ENCODE data around the gene CFAP20DC.
"Not testable (repeated sequence)": the region's sequence is repeated elsewhere in the genome, so short reads cannot be mapped to it uniquely, and the experiment has no call there.

The CFAP20DC gene

DNA sequence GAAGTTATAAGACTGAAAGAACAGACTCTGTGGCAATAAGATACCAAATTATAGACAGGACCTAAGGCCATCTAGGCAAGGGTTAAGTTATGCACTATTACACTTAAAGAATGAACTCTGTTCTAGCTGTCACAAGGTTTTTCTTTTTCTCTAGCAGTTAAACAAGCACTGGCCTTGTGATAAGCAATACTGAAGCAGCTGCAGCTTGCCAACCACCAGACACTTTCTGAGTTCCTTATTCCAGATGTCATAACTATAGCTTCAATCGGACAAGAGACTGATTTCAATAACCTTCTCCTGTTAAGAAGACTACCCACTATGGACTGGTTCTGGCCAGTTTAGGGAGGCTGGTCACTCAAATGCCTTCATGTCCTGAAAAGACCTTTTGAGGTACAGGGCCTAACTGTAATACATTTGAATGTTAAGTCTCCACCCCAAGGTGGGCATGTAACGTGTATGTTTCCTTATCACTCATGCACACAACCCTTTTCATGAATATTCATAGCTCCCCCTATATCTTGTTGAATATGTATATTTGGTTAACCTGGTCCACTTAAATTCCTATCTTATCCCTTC, 85.8 kb downstream of the CFAP20DC start:
- DNase-seq (ENCODE audit: low read depth in 2 of 2): no peak

DNA sequence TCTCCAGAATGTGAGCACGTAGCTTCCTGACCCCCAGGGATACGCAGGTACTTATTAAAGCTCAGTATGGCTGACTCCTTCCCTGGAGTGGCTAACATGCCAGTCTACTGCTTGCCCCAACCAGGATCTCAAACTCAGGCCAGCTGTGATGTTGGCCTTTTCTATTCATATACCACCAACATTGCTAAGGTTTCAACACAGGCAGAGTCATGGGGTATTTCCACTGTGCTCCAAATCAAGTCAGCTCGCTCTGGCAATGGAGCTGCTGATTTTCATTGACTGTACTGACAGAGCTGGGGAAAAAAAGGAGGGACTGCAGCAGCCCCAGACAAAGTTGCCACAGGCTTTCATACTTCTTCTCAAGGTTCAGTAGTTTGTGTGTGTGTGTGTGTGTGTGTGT, 87.0 kb downstream of the CFAP20DC start:
- no peak for DNase-seq (ENCODE audit: low read depth in 2 of 2)

DNA sequence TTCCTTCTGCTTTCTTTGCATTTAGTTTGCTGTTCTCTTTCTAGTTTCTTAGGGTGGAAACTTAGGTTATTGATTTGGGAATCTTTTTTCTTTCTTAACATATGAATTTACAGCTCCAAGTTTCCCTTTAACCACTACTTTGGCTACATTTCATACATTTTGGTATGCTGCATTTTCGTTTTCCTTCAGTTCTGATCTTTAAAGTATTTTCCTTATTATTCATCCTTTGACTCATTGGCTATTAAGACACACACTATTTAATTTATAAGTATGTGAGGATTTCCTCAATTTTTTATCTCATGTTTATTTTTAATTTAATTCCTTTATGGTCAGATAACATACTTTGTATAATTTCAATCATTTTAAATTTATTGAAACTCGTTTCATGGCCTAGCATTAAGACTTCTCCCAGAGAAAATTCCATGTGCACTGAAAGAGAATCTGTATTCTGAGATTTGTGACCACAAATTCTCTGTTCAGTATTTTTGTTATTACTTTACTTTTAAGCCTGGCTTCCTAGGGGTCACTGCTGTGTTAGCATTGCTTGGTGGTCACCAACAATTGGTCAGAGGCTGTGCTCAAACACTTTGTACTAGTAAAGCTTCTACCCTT, 87.7 kb downstream of the CFAP20DC start:
- DNase-seq (ENCODE audit: low read depth in 2 of 2): no peak

DNA sequence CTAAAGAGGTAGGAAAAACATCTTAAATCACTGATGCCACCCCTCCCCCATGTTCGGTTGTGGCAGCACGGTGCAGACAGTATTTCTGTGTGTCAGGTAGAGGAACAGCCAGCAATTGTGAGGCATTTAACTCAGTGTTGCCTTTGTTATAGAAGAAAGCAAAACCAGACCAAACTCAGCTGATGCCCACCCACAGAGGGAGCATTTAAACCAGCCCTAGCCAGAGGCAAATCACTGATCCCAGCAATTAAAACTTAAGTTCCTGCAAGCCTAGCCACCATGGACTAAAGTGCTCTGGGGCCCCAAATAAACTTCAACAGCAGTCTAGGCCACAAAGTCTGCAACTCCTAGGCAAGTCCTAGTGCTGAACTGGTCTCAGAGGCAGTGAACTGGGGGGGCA, 94.5 kb downstream of the CFAP20DC start:
- DNase-seq (ENCODE audit: low read depth in 2 of 2): no peak

DNA sequence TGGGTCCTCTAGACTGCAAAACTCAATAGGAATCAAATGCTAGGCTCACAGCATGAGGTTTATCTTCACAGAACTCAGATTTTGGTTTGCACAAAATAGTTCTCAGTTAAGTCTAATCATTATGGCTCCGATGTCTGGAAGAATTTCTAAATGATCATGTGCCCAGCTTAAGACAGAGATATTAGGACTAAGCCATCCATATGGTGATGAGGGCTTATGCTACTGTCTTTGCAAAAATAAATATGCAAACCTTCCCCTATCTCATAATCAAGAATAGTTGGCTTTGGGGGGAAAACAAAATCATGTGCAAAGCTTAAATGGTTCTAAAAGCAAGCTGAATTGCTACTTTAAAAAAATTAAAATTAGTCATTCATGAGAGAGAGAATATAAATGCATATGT, 96.5 kb downstream of the CFAP20DC start:
- DNase-seq (ENCODE audit: low read depth in 2 of 2): no peak

DNA sequence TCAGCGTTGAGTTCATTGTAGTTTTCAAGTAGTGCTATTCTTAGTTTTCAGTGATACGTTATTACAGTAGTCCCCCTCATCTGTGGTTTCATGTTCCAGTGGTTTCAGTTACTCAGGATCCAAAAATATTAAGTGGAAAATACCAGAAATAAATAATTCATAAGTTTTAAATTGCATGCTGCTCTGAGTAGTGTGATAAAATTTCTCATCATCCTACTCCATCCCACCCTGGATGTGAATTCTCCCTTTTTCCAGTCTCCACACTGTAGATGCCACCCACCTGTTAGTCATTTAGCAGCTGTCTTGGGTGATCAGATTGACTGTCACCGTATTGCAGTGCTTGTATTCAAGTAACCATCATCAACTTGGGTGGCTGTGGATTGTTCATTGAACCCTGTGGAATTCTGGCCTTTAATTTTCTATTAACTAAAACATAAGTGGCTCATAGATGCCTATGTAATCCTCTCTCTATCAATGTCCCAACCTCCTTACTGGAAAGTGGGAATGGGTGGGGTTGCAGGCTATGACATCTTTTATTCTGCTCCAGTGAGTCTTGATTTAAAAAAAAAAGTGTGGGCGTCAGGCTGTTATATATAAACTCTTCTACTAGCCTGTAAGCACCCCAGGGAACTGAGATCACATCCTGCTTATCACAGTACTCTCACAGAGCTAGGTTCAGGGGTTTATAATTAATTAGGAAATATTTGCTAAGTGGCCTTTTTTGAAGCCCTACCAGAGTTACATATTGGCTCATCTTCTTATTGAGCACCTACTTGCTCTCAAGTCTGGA, 97.5 kb downstream of the CFAP20DC start:
- DNase-seq (ENCODE audit: low read depth in 2 of 2): no peak

DNA sequence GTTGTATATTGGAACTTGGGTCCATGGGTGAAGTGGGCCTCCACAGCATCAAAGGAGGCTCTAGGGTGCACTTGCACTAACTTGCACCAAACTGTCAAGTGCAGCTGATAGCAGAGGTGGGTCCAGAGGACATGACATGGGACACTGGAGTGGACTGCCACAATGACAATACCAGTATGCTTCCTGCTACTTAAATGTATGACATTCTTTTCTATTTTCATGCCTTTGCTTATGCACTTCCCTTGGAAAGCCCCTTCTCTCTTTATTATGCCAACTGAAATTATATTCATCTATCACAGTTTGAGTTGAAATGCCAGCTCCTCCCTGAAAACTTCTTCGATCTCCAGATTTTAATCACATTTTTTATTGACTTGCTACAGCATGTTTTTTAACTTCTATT, 101.8 kb downstream of the CFAP20DC start:
- no peak for DNase-seq (ENCODE audit: low read depth in 2 of 2)

DNA sequence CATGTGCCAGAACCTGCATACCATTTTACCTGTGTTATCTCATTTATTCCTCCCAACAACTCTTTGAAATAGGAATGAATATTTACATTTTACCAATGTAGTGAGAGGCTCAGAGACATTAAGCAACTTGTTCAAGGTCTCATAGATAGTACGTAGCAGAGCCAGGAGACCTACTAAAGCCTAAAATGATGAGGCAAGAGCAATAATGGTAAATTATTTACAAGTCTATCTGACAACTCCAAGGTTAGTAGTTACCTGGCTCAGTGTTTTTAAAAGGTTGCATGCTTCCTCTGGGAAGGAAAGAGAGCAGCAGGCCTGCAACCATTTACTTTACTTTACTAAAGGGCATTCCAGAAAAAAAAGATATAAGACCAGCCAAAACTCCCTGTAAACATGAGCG, 103.0 kb downstream of the CFAP20DC start:
- DNase-seq (ENCODE audit: low read depth in 2 of 2): no peak

DNA sequence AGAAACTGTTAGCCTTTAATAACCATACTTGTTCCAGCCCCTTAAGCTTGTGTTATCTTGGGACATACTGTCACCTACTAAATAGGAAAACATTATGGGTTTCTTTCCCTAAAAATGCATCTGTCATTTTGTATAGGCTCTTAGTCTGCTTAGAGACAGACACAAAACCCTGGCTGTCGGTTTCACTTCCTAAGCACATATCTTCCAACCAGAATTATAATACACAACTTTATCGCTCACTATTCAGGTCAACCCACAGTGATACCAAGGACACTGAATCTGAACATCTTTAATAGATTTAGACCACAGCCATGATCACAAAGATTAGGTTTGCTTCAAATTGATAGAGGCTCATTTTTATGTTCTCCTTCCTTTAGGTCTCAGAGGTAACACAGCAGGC, 111.8 kb downstream of the CFAP20DC start:
- no peak for DNase-seq (ENCODE audit: low read depth in 2 of 2)

DNA sequence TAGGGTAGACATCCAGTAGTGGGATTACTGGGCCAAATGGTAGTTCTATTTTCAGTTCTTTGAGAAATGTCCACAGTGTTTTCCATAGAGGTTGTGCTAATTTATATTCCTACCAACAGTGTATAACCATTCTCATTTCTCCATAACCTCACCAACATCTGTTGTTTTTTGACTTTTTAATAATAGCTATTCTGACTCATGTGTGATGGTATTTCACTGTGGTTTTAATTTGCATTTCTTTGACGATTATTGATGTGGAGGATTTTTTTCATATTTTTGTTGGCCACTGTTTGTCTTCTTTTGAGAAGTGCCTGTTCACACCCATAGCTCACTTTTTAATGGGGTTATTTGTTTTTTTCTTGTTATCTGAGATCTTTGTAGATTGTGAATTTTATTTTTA, 125.2 kb downstream of the CFAP20DC start:
- DNase-seq (ENCODE audit: low read depth in 2 of 2): no peak

DNA sequence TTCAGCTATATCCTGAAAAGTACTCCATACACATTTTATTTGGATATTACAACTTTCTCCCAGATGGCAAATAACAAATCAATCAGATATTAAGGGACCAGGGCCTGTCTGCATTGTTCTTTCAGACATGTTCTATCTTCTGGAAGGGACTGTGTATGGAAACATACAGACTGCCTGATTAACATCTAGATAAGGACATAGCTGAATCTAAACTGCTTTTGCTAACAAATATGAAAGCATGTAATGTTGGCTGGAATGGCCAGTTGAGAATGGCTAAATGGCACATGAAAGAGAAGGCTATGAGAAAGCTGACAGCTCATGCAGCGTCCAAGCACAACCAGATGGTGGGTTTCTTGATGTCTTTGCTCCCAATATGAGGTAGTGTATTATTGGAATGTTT, 149.4 kb downstream of the CFAP20DC start:
- DNase-seq (ENCODE audit: low read depth in 2 of 2): no peak

DNA sequence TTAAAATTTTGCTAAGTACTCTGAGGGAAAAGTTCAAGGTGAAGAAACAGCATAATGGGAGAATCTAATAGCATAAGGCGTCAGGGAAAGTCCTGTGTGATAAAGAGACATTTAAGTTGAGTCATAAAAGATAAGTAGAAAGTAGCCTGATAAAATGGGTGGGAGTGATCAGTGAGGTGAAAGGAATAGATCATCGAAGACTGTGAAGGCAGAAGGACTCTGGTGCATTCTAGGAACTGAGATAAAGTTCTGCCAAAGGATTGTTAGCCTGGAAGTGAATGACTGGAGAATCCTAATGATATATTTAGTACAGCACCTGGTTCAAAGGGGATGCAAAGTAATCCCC, 149.9 kb downstream of the CFAP20DC start:
- DNase-seq (ENCODE audit: low read depth in 2 of 2): no peak

DNA sequence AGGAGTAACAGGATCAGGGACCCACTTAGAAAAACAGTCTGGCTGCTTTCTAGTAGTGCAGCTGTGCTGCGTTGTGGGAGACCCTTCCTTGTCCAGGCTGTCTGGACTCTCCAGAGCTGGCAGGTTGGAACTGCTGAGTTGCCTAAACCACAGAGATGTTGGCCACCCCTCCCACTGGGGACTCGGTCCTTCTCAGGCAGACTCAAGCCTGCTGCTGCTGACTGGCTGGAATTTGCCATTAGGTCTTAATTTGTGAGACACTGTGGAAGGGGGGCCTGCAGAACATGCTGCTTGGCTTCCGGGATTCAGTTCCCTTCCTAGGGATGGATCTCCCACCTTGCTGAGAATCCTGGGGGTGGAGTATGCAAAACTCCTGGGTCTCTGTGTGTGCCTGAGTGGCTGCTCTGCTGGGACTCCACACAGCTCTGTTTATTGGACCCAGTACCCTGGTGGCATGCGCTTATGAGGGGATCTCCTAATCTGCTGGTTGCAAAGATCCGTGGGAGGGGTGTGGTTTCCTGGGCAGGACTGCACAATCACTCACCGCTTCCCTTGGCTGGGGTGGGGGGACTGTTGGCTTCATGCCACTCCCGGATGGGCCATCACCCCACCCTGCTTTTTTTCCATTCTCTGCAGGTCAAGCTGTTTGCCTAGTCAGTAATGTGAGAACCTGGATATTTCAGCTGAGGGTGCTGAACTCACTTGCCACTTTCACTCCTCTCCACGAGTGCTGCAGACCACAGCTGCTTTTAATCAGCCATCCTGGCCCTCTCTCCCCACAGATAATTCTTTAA, 150.5 kb downstream of the CFAP20DC start:
- no peak for DNase-seq (ENCODE audit: low read depth in 2 of 2)

DNA sequence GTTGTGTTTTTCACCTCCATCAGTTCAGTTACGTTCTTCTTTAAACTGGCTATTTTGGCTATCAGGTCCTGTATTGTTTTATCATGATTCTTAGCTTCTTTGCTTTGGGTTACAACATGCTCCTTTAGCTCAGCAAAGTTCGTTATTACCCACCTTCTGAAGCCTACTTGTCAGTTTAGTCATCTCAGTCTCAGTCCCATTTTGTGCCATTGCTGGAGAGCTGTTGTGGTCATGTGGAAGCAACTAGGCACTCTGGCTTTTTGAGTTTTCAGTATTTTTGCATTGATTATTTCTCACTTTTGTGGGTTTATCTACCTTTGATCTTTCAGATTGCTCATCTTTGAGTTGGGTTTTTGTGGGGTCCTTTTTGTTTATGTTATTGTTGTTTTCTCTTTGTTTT, 151.3 kb downstream of the CFAP20DC start:
- no peak for DNase-seq (ENCODE audit: low read depth in 2 of 2)

DNA sequence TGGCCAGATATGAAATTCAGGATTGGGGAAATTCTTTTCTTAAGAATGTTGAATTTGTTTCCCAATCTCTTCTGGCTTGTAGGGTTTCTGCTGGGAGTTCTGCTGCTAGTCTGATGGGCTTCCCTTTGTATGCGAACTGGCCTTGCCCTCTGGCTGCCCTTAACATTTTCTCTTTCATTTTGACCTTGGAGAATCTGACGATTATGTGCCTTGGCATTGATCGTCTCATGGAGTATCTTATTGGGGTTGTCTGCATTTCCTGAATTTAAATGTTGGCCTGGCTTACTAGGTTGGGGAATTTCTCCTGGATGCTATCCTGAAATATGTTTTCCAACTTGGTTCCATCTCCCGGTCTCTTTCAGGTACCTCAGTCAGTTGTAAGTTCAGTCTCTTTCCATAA, 152.2 kb downstream of the CFAP20DC start:
- DNase-seq (ENCODE audit: low read depth in 2 of 2): no peak

DNA sequence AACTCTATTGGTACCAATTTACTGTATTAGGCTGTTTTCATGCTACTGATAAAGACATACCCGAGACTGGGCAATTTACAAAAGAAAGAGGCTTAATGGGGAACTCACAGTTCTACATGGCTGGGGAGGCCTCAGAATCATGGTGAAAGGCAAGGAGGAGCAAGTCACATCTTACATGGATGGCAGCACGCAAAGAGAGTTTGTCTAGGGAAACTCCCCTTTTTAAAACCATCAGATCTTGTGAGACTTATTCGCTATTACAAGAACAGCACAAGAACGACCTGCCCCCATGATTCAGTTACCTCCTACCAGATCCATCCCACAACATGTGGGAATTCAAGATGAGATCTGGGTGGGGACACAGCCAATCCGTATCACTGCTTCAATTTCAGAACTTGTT, 154.1 kb downstream of the CFAP20DC start:
- not testable (repeated sequence) for DNase-seq (ENCODE audit: low read depth in 2 of 2)

DNA sequence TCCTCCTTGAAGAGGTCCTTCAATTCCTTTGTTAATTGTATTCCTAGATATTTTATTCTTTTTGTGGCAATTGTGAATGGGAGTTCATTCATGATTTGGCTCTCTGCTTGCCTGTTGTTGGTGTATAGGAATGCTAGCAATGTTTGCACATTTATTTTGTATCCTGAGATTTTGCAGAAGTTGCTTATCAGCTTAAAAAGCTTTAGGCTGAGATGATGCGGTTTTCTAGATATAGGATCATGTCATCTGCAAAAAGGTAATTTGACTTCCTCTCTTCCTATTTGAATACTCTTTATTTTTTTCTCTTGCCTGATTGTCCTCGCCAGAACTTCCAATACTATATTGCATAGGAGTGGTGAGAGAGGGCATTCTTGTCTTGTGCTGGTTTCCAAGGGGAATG, 157.3 kb downstream of the CFAP20DC start:
- DNase-seq (ENCODE audit: low read depth in 2 of 2): not testable (repeated sequence)

DNA sequence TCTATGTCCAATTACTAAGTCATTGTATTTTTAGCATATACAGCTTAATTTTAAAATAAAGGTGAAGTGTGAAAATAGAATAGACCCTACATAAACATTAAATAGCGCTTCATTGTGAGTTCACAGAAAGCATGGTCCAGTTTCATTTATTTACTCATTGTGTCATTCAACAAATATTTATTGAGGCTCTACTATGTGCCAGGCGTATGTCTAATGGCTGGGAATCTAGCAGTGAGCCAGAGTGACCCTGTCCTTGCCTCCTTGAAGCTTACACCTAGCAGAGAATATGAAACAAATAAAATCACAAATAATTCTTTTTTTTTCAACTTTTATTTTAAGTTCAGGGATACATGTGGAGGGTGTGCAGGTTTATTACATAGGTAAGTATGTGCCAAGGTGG, 161.7 kb downstream of the CFAP20DC start:
- no peak for DNase-seq (ENCODE audit: low read depth in 2 of 2)

DNA sequence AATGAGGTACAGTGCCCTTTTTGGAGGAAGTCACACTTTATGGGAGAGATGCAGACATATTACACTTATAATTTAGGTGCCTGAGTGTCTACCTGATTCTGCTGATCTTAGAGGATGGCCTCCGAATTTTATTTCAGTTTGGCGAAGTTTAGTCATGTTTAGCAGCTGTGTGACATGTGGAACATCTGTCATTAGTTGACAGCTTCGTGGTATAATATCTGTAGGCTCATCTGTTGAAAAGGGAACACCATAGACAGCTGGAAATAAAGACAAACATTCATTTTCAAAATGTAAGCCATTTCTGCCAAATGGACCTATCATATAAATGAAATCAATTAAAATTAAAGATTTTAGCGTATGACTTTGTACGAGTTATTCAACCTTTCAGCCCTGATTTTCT, 165.4 kb downstream of the CFAP20DC start:
- no peak for DNase-seq (ENCODE audit: low read depth in 2 of 2)

DNA sequence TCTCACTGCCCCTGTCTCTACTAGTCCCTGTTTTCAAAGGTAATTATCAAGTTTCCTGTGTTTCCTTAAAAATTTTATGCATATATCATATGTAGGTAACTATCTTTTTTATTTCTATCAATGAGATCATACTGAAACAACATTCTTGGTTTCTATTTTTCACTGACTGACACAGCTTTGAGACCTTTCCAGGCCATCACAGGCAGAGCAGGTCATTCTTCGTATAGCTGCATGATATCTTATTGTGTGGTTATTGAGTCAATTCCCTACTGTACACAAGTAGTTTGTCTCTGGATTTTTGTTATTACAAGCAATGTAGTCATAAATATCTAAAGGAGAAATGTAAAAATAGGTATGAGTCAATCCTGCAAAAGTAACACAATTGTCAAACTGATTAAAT, 169.6 kb downstream of the CFAP20DC start:
- DNase-seq (ENCODE audit: low read depth in 2 of 2): no peak

DNA sequence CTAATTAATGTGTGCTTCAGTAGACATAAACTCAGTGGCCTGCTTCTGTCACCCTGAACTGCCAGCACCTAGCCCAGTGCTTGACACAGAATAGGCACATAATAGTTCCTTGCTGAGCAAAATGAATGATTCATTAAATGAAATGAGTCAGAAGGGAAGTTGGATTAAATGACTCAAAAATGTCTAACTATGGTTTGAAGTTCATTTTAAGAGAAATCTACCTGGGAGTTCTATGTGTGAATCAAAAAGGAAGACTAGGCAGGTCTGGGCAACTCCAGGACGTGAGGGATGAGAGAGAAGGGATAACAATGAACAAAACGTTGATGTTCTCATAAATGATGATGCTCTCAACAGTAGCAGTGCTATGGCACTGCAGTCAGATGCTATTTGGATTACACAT, 175.0 kb downstream of the CFAP20DC start:
- DNase-seq (ENCODE audit: low read depth in 2 of 2): no peak

DNA sequence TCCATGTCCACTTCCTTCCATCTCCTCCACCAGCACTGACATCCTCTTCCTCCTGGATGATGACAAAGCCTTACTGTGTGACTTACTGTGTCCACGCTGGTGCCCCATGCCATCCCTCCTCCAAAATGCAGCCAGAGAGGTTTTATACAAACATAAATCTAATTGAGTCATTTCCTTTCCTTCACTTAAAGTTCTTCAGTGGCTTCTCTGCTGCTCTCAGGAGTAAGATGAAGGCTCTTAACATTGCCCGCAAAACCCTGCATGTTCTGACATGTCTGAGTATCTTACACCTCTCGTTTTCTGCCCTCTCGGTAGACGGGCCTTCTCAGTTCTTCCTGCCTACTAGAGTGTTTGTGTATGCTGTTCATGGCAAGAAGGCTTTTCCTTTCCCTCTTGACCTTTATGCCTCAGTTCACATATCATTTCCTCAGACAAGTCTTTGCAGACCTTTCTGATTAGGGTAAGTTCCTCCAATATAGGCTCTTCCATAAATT, 175.5 kb downstream of the CFAP20DC start:
- DNase-seq (ENCODE audit: low read depth in 2 of 2): no peak
